Trophoblast cell (in vitro differentiated cells and primary cell): ENCODE results near the gene LY9.

Source experiments
- DNase-seq, 2 donors: peaks; one replicate each; pipeline ENCODE4 v3.0.0-alpha.2; 2016
- H2AFZ ChIP-seq: 2 replicates; pipeline ENCODE4 v1.6.1; 2013; ENCODE audit warnings: low read length, moderate library complexity, mild to moderate bottlenecking; ENCODE audit not compliant: insufficient read depth, poor library complexity
- H2AK5ac ChIP-seq: 2 replicates; pipeline ENCODE4 v1.6.1; 2013; ENCODE audit warnings: mild to moderate bottlenecking, low read length
- H2BK120ac ChIP-seq: 2 replicates; pipeline ENCODE4 v1.6.1; 2013; ENCODE audit warnings: low read length, mild to moderate bottlenecking, moderate library complexity; ENCODE audit not compliant: insufficient read depth, poor library complexity
- H2BK12ac ChIP-seq: 2 replicates; pipeline ENCODE4 v1.6.1; 2013; ENCODE audit warnings: mild to moderate bottlenecking, low read length, moderate library complexity
- H2BK5ac ChIP-seq: 2 replicates; pipeline ENCODE4 v1.6.1; 2013; ENCODE audit warnings: low read length, low read depth, moderate library complexity, mild to moderate bottlenecking; ENCODE audit not compliant: poor library complexity
- H3K14ac ChIP-seq: 2 replicates; pipeline ENCODE4 v1.6.1; 2013; ENCODE audit warnings: mild to moderate bottlenecking, low read length
- H3K18ac ChIP-seq: 2 replicates; pipeline ENCODE4 v1.6.1; 2013; ENCODE audit warnings: mild to moderate bottlenecking, low read length
- H3K23ac ChIP-seq: 2 replicates; pipeline ENCODE4 v1.6.1; 2013; ENCODE audit warnings: low read length
- H3K27ac ChIP-seq: 2 replicates; pipeline ENCODE4 v1.5.1; 2013; ENCODE audit warnings: low read depth, mild to moderate bottlenecking, inconsistent platforms, low read length, moderate library complexity
- H3K27me3 ChIP-seq: 2 replicates; pipeline ENCODE4 v1.6.1; 2013; ENCODE audit warnings: inconsistent platforms, mild to moderate bottlenecking, low read length, moderate library complexity; ENCODE audit not compliant: insufficient read depth
- H3K36me3 ChIP-seq, 2 experiments: 1 replicate in 1 of 2; 2 replicates in 1 of 2; pipeline ENCODE4 v1.6.1; 2013; ENCODE audit warnings: low read length in 2 of 2, mild to moderate bottlenecking in 2 of 2, moderate library complexity in 1 of 2; ENCODE audit not compliant: insufficient read depth in 2 of 2, control insufficient read depth in 1 of 2
- H3K4ac ChIP-seq: 2 replicates; pipeline ENCODE4 v1.6.1; 2013; ENCODE audit warnings: low read depth, mild to moderate bottlenecking, low read length, moderate library complexity
- H3K4me1 ChIP-seq, 2 experiments: 1 replicate in 1 of 2; 2 replicates in 1 of 2; pipeline ENCODE4 v1.6.1; 2013; ENCODE audit warnings: low read length in 2 of 2, mild to moderate bottlenecking in 2 of 2, moderate library complexity in 1 of 2; ENCODE audit not compliant: insufficient read depth in 2 of 2, control insufficient read depth in 1 of 2
- H3K4me2 ChIP-seq: 2 replicates; pipeline ENCODE4 v1.6.1; 2013; ENCODE audit warnings: inconsistent platforms, mild to moderate bottlenecking, low read length, moderate library complexity
- H3K4me3 ChIP-seq: 2 replicates; pipeline ENCODE4 v1.5.1; 2013; ENCODE audit warnings: mild to moderate bottlenecking, low read depth, low read length, inconsistent platforms
- H3K79me1 ChIP-seq: one replicate; pipeline ENCODE4 v1.6.1; 2013; ENCODE audit warnings: low read length
- H3K79me2 ChIP-seq: 2 replicates; pipeline ENCODE4 v1.6.1; 2013; ENCODE audit warnings: low read length, mild to moderate bottlenecking; ENCODE audit not compliant: control insufficient read depth, insufficient read depth, poor library complexity
- H3K9ac ChIP-seq: 2 replicates; pipeline ENCODE4 v1.6.1; 2013; ENCODE audit warnings: mild to moderate bottlenecking, low read length
- H3K9me3 ChIP-seq: 2 replicates; pipeline ENCODE4 v1.6.1; 2013; ENCODE audit warnings: low read depth, mild to moderate bottlenecking, control low read depth, inconsistent platforms, low read length; ENCODE audit not compliant: insufficient read depth
- H4K12ac ChIP-seq: 2 replicates; pipeline ENCODE4 v1.6.1; 2013; ENCODE audit warnings: low read depth, mild to moderate bottlenecking, low read length, moderate library complexity
- H4K8ac ChIP-seq: 2 replicates; pipeline ENCODE4 v1.6.1; 2013; ENCODE audit warnings: low read depth, mild to moderate bottlenecking, low read length, moderate library complexity
- H4K91ac ChIP-seq: one replicate; pipeline ENCODE4 v1.6.1; 2013; ENCODE audit warnings: low read depth, mild to moderate bottlenecking, low read length, moderate library complexity
- WGBS: extraction: QIAGEN DNeasy Blood & Tissue Kit; methylation state at CpG from one replicate; pipeline ENCODE4 v1.1.7; 2013; ENCODE audit warnings: missing lambda C conversion rate; ENCODE audit not compliant: insufficient read length, insufficient coverage; ENCODE audit errors: extremely low coverage; 5-methylcytosine and 5-hydroxymethylcytosine counted together

LY9 gene

DNA sequence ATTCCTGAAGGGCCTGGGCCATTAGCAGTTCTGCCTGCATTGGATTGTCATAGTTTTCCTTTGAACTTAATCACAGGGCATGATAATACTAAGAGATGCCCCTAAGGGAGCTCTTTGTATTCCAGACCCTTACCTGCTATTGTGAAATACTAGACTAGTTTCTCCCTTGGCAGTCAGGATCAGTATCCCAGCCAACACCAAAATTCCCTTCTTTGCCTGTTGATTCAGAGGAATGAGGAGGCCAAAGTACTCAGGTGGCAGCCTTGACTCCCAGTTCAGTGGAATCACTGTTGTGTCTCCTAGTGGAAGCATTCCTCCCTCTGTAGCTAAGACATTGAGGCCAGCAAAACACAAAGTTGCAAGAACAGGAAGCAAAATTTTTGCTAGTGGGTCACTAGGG lies 36.2 kb upstream of the LY9 start:
- Histone ChIP-seq H3K27ac (no peak overlapping the region), H3K79me2 (no peaks in the 10 kb centered on the region), H3K4me2 (no peak overlapping the region), H4K12ac (no peak overlapping the region), H3K27me3 (no peaks in the 10 kb centered on the region), H2BK5ac (no peak overlapping the region), H3K4ac (no peak overlapping the region), H4K8ac (no peak overlapping the region), H3K9ac (no peak overlapping the region), H2BK12ac (no peak overlapping the region), H3K14ac (no peak overlapping the region), H3K4me1 (peaks cover 0 to 3% of the 10 kb centered on the region in 2 experiments), H2AK5ac (no peak overlapping the region), H2BK120ac (no peak overlapping the region), H3K23ac (no peak overlapping the region), H3K18ac (no peak overlapping the region), H3K4me3 (no peak overlapping the region), H3K9me3 (no peaks in the 10 kb centered on the region), H3K36me3 (no peaks in the 10 kb centered on the region), H2AFZ (no peak overlapping the region), H4K91ac (no peak overlapping the region), H3K79me1 (peaks cover 1% of the 10 kb centered on the region)
- peak; percentile 71 to 87 for DNase-seq

DNA sequence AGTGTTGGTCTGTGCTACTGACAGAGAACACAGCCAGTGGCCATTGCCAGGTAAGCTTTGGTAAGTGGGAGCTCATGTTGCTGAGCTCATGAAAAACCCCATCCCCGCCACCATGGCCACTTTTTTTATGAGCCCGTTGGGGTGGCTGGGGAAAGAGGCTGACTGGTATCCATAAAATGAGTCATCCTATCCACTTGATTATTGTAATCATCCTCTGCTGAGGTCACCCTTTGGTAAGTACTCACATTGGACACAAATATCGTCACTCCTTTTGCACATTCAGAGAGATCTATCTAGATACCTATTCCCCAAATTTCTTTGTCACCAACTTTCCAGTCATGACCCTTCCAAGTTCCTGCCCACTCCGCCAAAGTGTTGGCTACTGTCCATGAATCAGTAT lies 34.9 kb upstream of the LY9 start:
- H3K4me2 ChIP-seq, result no peak overlapping the region
- no CpG with 5 or more reads among the region's 4 CpGs for WGBS
- H3K79me1 ChIP-seq, result peaks cover 1% of the 10 kb centered on the region
- no peak overlapping the region for H4K12ac ChIP-seq
- H3K27me3 ChIP-seq, result no peaks in the 10 kb centered on the region
- no peak overlapping the region for H2BK12ac ChIP-seq
- H3K18ac ChIP-seq, result no peak overlapping the region
- no peak overlapping the region for H2BK5ac ChIP-seq
- H3K27ac ChIP-seq, result no peak overlapping the region
- no peaks in the 10 kb centered on the region for H3K79me2 ChIP-seq
- no peak overlapping the region for H4K8ac ChIP-seq
- no peaks in the 10 kb centered on the region for H3K9me3 ChIP-seq
- H3K23ac ChIP-seq, result no peak overlapping the region
- no peaks in the 10 kb centered on the region for H3K36me3 ChIP-seq
- peaks cover 0 to 3% of the 10 kb centered on the region in 2 experiments for H3K4me1 ChIP-seq
- no peak overlapping the region for H2AK5ac ChIP-seq
- no peak overlapping the region for H4K91ac ChIP-seq
- no peak overlapping the region for H2BK120ac ChIP-seq
- no peak overlapping the region for H3K14ac ChIP-seq
- no peak overlapping the region for H3K4ac ChIP-seq
- H3K4me3 ChIP-seq, result no peak overlapping the region
- no peak overlapping the region for H3K9ac ChIP-seq
- H2AFZ ChIP-seq, result no peak overlapping the region
- no peak for DNase-seq

DNA sequence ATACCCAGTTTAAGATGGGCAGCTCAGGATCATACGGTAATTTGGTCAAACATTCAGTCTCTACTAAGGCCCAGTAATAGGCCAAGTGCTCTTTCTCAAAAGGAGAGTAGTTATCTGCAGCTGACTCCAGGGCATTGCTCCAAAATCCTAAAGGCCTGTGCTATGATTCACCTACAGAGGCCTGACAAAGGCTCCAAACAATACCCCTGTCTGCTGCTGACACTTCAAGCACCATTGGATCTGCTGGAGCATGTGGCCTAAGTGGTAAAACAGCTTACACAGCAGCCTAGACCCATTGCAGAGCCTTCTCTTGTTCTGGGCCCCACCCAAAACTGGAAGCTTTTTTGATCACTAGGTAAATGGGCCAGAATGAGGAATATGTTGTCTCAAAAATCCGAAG lies 34.1 kb upstream of the LY9 start:
- Histone ChIP-seq H2BK120ac (no peak overlapping the region), H2BK12ac (no peak overlapping the region), H3K27me3 (no peaks in the 10 kb centered on the region), H3K9me3 (no peaks in the 10 kb centered on the region), H3K79me2 (no peaks in the 10 kb centered on the region), H2BK5ac (no peak overlapping the region), H3K23ac (no peak overlapping the region), H2AFZ (no peak overlapping the region), H3K14ac (no peak overlapping the region), H3K4ac (no peak overlapping the region), H4K8ac (no peak overlapping the region), H3K36me3 (no peaks in the 10 kb centered on the region), H4K12ac (no peak overlapping the region), H4K91ac (no peak overlapping the region), H3K4me1 (peaks cover 0 to 3% of the 10 kb centered on the region in 2 experiments), H3K4me3 (no peak overlapping the region), H3K18ac (no peak overlapping the region), H2AK5ac (no peak overlapping the region), H3K79me1 (peaks cover 1% of the 10 kb centered on the region), H3K27ac (no peak overlapping the region), H3K9ac (no peak overlapping the region), H3K4me2 (no peak overlapping the region)
- no CpG with 5 or more reads among the region's 2 CpGs for WGBS
- no peak for DNase-seq

DNA sequence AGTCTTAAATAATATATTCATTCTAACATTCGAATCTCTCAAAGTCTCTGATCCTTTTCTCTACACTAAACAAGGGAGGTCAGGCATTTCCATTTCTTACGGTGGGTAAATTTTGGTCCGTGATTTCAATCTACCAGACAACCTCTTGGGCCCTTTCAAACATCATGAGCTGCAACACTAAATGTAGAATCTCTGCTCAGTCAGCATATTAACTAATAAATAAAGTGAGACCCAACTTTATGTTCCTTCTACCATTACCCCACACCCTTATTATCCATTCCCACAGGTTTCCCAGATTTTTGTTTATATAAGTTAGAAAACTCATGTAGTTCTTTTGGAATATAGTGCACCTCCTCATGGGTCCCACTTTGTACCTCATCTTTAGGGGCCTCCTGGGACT lies 32.0 kb upstream of the LY9 start:
- no peak overlapping the region for H2AK5ac ChIP-seq
- no peak overlapping the region for H3K4ac ChIP-seq
- no peak overlapping the region for H4K8ac ChIP-seq
- WGBS, result no CpG with 5 or more reads among the region's 3 CpGs
- no peak overlapping the region for H2BK12ac ChIP-seq
- peaks cover 3% of the 10 kb centered on the region for H3K79me1 ChIP-seq
- H3K4me3 ChIP-seq, result no peak overlapping the region
- no peaks in the 10 kb centered on the region for H3K27me3 ChIP-seq
- no peaks in the 10 kb centered on the region for H3K36me3 ChIP-seq
- DNase-seq, result no peak
- no peak overlapping the region for H2BK120ac ChIP-seq
- no peak overlapping the region for H4K12ac ChIP-seq
- H3K9ac ChIP-seq, result no peak overlapping the region
- H3K79me2 ChIP-seq, result no peaks in the 10 kb centered on the region
- H4K91ac ChIP-seq, result no peak overlapping the region
- no peaks in the 10 kb centered on the region for H3K9me3 ChIP-seq
- no peak overlapping the region for H3K14ac ChIP-seq
- H2BK5ac ChIP-seq, result no peak overlapping the region
- no peak overlapping the region for H3K27ac ChIP-seq
- H3K4me1 ChIP-seq, result peaks cover 6% of the 10 kb centered on the region in 2 experiments
- H3K4me2 ChIP-seq, result no peak overlapping the region
- no peak overlapping the region for H3K23ac ChIP-seq
- no peak overlapping the region for H3K18ac ChIP-seq
- H2AFZ ChIP-seq, result no peak overlapping the region
